NT2/D1 (cell line): ENCODE data around the gene RNU6-8.

Experiments
- SUZ12 ChIP-seq: IDR thresholded peaks from 2 replicates; pipeline ENCODE4 v1.6.1; 2011; ENCODE audit not compliant: insufficient read length, insufficient read depth; ENCODE audit errors: extremely low read depth
- YY1 ChIP-seq: IDR thresholded peaks from 2 replicates; pipeline ENCODE4 v1.6.1; 2011; ENCODE audit not compliant: insufficient read length, insufficient read depth
- ZNF274 ChIP-seq: IDR thresholded peaks from 2 replicates; pipeline ENCODE4 v1.6.1; 2011; ENCODE audit warnings: mild to moderate bottlenecking, low read depth, low read length

GRCh38 chr14:32205984-32206383, 2.9 kb upstream of the RNU6-8 start:
- TF ChIP-seq ZNF274: no peak
- no peak for TF ChIP-seq YY1
- no peak for TF ChIP-seq SUZ12
